Measurements from ENCODE around the gene PLXNA2.

PLXNA2 gene

DNA sequence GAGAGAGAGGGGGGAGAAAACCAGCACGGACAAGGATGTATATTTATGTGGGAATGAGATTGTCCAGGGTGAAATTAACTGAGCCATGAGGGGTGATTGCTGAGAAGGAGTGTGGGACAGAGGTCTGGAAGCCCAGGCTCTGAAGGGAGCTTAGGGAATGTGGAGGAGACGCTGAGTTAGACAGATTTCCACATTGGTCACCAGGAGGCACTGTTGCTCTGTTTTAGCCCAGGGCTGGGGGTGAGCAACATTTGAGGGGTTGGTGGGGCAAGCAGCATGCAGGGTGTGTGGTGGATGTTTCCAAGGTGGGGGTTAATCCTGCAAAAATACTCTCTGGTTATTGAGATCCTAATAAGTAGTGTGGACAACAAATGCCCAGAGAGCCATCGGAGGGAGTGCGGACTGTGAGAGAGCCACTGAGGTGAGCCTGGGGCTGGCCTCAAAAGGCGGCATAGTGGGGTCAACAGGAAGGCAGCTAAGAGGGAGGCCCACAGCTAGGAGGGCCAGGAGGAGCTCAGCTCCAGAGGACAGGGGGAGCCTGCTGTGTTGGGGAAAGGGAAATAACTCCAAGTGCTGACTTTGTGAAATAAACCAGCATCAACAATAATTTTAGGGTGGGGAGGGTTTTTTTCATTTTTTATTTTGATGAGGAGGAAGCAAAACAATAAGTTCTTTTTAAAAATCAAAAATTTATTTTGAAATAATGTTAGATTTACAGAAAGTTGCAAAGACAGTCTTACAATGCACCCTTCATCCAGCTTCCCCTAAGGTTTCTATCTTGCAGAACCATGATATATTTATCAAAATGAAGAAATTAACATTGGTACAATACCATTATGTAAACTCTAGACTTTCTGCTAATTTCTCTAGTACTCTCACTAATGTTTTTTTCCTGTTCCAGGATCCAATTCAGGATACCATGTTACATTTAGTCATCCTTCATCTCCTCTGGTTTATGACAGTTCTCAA is 250.4 kb downstream of the PLXNA2 start:
- DNase-seq (ENCODE audit: low spot score) = peak; percentile 23
- WGBS, 2 donors (ENCODE audit: extremely low coverage in 2 of 2, insufficient read length in 2 of 2, insufficient replicate concordance in 1 of 2) = no CpG with 5 or more reads among the region's 5 CpGs

DNA sequence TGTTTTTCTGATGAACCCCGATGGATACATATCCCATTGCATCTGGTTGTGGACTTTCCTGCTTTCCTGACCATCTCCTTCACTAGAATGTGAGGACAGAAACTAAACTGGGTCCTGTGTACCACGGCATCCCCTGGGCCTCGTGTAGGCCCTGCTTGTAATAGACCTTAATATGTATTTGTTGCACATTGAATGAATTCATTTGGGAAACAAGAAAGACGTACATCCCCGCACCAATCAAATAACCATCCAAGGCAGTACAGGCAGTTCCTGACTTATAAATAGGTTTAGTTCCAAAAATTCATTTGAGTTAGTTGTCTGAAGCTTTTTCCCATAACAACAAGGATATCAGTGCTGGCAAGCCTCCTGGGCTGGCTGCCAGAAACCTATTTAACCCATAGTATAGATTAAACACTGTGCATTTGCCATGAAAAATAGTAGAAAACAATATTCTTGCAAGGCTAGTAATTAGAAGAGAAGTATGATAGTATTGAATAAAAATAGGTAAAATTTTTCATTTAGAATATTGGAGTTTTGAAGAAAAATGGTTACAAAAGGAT is 251.4 kb downstream of the PLXNA2 start:
- peaks cover 0 to 3% (median 0%) of the 10 kb centered on the region in 3 experiments for H3K27me3 ChIP-seq (ENCODE audit: control insufficient read depth in 3 of 3, insufficient read depth in 3 of 3, low read depth in 1 of 3, low read length in 3 of 3)
- H3K4ac ChIP-seq (ENCODE audit: low read length) = no peak overlapping the region
- no peak overlapping the region for H3K18ac ChIP-seq (ENCODE audit: low read length)
- H4K91ac ChIP-seq (ENCODE audit: low read depth, low read length, poor library complexity) = no peak overlapping the region
- no peak overlapping the region for H2BK15ac ChIP-seq (ENCODE audit: low read length)
- H3K14ac ChIP-seq (ENCODE audit: low read length) = no peak overlapping the region
- H2BK120ac ChIP-seq (ENCODE audit: low read depth, low read length) = no peak overlapping the region
- no peak overlapping the region for H2BK12ac ChIP-seq (ENCODE audit: low read length)
- no peaks in the 10 kb centered on the region for H3K36me3 ChIP-seq (replicated peaks in 1 of 2; ENCODE audit: control insufficient read depth in 2 of 2, insufficient read depth in 2 of 2, low read length in 2 of 2)
- H4K8ac ChIP-seq (ENCODE audit: low read depth, low read length) = no peak overlapping the region
- no peak for DNase-seq (ENCODE audit: low spot score)
- H3K79me1 ChIP-seq (ENCODE audit: low read depth, low read length) = no peaks in the 10 kb centered on the region
- H3K27ac ChIP-seq (replicated peaks; ENCODE audit: low read length) = no peak overlapping the region
- H3K23ac ChIP-seq (ENCODE audit: low read depth, low read length, poor library complexity) = no peak overlapping the region
- no peak overlapping the region for H2BK5ac ChIP-seq (ENCODE audit: low read length)
- H3K4me1 ChIP-seq (ENCODE audit: control insufficient read depth in 2 of 2, insufficient read depth in 1 of 2, low read depth in 1 of 2, low read length in 2 of 2) = peaks cover 0 to 5% of the 10 kb centered on the region in 2 donors
- WGBS, 2 donors (ENCODE audit: extremely low coverage in 2 of 2, insufficient read length in 2 of 2, insufficient replicate concordance in 1 of 2) = no CpG with 5 or more reads among the region's 5 CpGs
- no peak overlapping the region for H2AFZ ChIP-seq (ENCODE audit: low read length)
- no peak overlapping the region for H2AK5ac ChIP-seq (ENCODE audit: low read depth, low read length)
- no peaks in the 10 kb centered on the region for H3K9me3 ChIP-seq (replicated peaks in 1 of 2; ENCODE audit: control insufficient read depth in 2 of 2, insufficient read depth in 1 of 2, low read depth in 1 of 2, low read length in 2 of 2)
- H3K9ac ChIP-seq (ENCODE audit: low read depth, low read length, poor library complexity) = no peak overlapping the region
- H3K4me2 ChIP-seq (ENCODE audit: insufficient read depth, low read length, poor library complexity, severe bottlenecking) = no peak overlapping the region
- no peak overlapping the region for H3K4me3 ChIP-seq (ENCODE audit: low read length in 2 of 2)

More for the DNA sequence above, 250.4 kb downstream of the PLXNA2 start:
- no peaks in the 10 kb centered on the region for H3K9me3 ChIP-seq (replicated peaks in 1 of 2; ENCODE audit: control insufficient read depth in 2 of 2, insufficient read depth in 1 of 2, low read depth in 1 of 2, low read length in 2 of 2)
- no peak overlapping the region for H3K18ac ChIP-seq (ENCODE audit: low read length)
- H4K8ac ChIP-seq (ENCODE audit: low read depth, low read length) = no peak overlapping the region
- no peaks in the 10 kb centered on the region for H3K79me1 ChIP-seq (ENCODE audit: low read depth, low read length)
- H3K27me3 ChIP-seq (ENCODE audit: control insufficient read depth in 3 of 3, insufficient read depth in 3 of 3, low read depth in 1 of 3, low read length in 3 of 3) = peaks cover 0 to 3% (median 0%) of the 10 kb centered on the region in 3 experiments
- peaks cover 0 to 5% of the 10 kb centered on the region in 2 donors for H3K4me1 ChIP-seq (ENCODE audit: control insufficient read depth in 2 of 2, insufficient read depth in 1 of 2, low read depth in 1 of 2, low read length in 2 of 2)
- no peak overlapping the region for H4K91ac ChIP-seq (ENCODE audit: low read depth, low read length, poor library complexity)
- no peak overlapping the region for H3K23ac ChIP-seq (ENCODE audit: low read depth, low read length, poor library complexity)
- H2BK12ac ChIP-seq (ENCODE audit: low read length) = no peak overlapping the region
- H2BK5ac ChIP-seq (ENCODE audit: low read length) = no peak overlapping the region
- H3K4me3 ChIP-seq (ENCODE audit: low read length in 2 of 2) = no peak overlapping the region
- H2AFZ ChIP-seq (ENCODE audit: low read length) = no peak overlapping the region
- no peak overlapping the region for H3K14ac ChIP-seq (ENCODE audit: low read length)
- H3K4ac ChIP-seq (ENCODE audit: low read length) = no peak overlapping the region
- H3K36me3 ChIP-seq (replicated peaks in 1 of 2; ENCODE audit: control insufficient read depth in 2 of 2, insufficient read depth in 2 of 2, low read length in 2 of 2) = no peaks in the 10 kb centered on the region
- H3K9ac ChIP-seq (ENCODE audit: low read depth, low read length, poor library complexity) = no peak overlapping the region
- H2BK15ac ChIP-seq (ENCODE audit: low read length) = no peak overlapping the region
- H3K27ac ChIP-seq (replicated peaks; ENCODE audit: low read length) = no peak overlapping the region
- no peak overlapping the region for H3K4me2 ChIP-seq (ENCODE audit: insufficient read depth, low read length, poor library complexity, severe bottlenecking)
- H2AK5ac ChIP-seq (ENCODE audit: low read depth, low read length) = no peak overlapping the region
- H2BK120ac ChIP-seq (ENCODE audit: low read depth, low read length) = no peak overlapping the region

GRCh38 chr1:207991583-207992026 is 252.6 kb downstream of the PLXNA2 start:
- H2AK5ac ChIP-seq (ENCODE audit: low read depth, low read length) = no peak overlapping the region
- no peak overlapping the region for H3K9ac ChIP-seq (ENCODE audit: low read depth, low read length, poor library complexity)
- no peak overlapping the region for H3K23ac ChIP-seq (ENCODE audit: low read depth, low read length, poor library complexity)
- H2BK120ac ChIP-seq (ENCODE audit: low read depth, low read length) = no peak overlapping the region
- no peak for DNase-seq (ENCODE audit: low spot score)
- no peaks in the 10 kb centered on the region for H3K79me1 ChIP-seq (ENCODE audit: low read depth, low read length)
- no peak overlapping the region for H2AFZ ChIP-seq (ENCODE audit: low read length)
- no peaks in the 10 kb centered on the region for H3K36me3 ChIP-seq (replicated peaks in 1 of 2; ENCODE audit: control insufficient read depth in 2 of 2, insufficient read depth in 2 of 2, low read length in 2 of 2)
- no peaks in the 10 kb centered on the region for H3K9me3 ChIP-seq (replicated peaks in 1 of 2; ENCODE audit: control insufficient read depth in 2 of 2, insufficient read depth in 1 of 2, low read depth in 1 of 2, low read length in 2 of 2)
- no peak overlapping the region for H2BK12ac ChIP-seq (ENCODE audit: low read length)
- H3K4me1 ChIP-seq (ENCODE audit: control insufficient read depth in 2 of 2, insufficient read depth in 1 of 2, low read depth in 1 of 2, low read length in 2 of 2) = peaks cover 0 to 5% of the 10 kb centered on the region in 2 donors
- WGBS, 2 donors (ENCODE audit: extremely low coverage in 2 of 2, insufficient read length in 2 of 2, insufficient replicate concordance in 1 of 2) = no CpG with 5 or more reads among the region's 5 CpGs
- H3K14ac ChIP-seq (ENCODE audit: low read length) = no peak overlapping the region
- H3K4ac ChIP-seq (ENCODE audit: low read length) = no peak overlapping the region
- no peak overlapping the region for H4K91ac ChIP-seq (ENCODE audit: low read depth, low read length, poor library complexity)
- no peak overlapping the region for H3K27ac ChIP-seq (replicated peaks; ENCODE audit: low read length)
- H4K8ac ChIP-seq (ENCODE audit: low read depth, low read length) = no peak overlapping the region
- H2BK5ac ChIP-seq (ENCODE audit: low read length) = no peak overlapping the region
- no peak overlapping the region for H3K4me2 ChIP-seq (ENCODE audit: insufficient read depth, low read length, poor library complexity, severe bottlenecking)
- peaks cover 0 to 1% (median 0%) of the 10 kb centered on the region in 3 experiments for H3K27me3 ChIP-seq (ENCODE audit: control insufficient read depth in 3 of 3, insufficient read depth in 3 of 3, low read depth in 1 of 3, low read length in 3 of 3)
- H2BK15ac ChIP-seq (ENCODE audit: low read length) = no peak overlapping the region
- H3K4me3 ChIP-seq (ENCODE audit: low read length in 2 of 2) = no peak overlapping the region
- peak overlapping the region; percentile 53 for H3K18ac ChIP-seq (ENCODE audit: low read length)

All from neuronal stem cell (in vitro differentiated cells).